ENCODE data around the gene NPFFR1. TPM values are rescaled to one million over a fixed set of nuclear protein-coding genes. Genes with fewer than 3 reads are reported as not detected.

The NPFFR1 gene
- total RNA-seq, 4 donors from 2014 or later: 0.16 TPM; not detected in 3

GRCh38 chr10:70315815-70316214, 32.0 kb upstream of the NPFFR1 start:
- Histone ChIP-seq H3K36me3 (no peaks in the 10 kb centered on the region), H3K27ac (no peak overlapping the region), H3K9me3 (no peaks in the 10 kb centered on the region), H3K4me3 (no peak overlapping the region), H3K4me1 (no peaks in the 10 kb centered on the region), H3K27me3 (no peaks in the 10 kb centered on the region)
- in situ Hi-C loops (cut with MboI; ENCODE audit: low pct_ligation_motif_present in 1 of 4, low pct_unique_long_range_greater_than_20kb in 1 of 4, low sequenced_read_pairs in 3 of 4): no loop called here
- intact Hi-C loops (cut with DNase I; ENCODE audit: low total_unique reads): no loop called here
- 95 to 99% methylated on average over 4 to 5 of the region's 5 CpGs for WGBS, 2 donors (ENCODE audit: low coverage in 1 of 2)
- no peak for DNase-seq
- no peak for TF ChIP-seq CTCF (IDR thresholded peaks at IDR 0.05)
- no peak for TF ChIP-seq POLR2AphosphoS5 (IDR thresholded peaks at IDR 0.05)
- no peak for TF ChIP-seq EP300 (IDR thresholded peaks at IDR 0.05; ENCODE audit: low read depth)
- TF ChIP-seq POLR2A (IDR thresholded peaks at IDR 0.05): no peak

GRCh38 chr10:70315276-70315675, 31.5 kb upstream of the NPFFR1 start:
- Histone ChIP-seq H3K4me3 (no peak overlapping the region), H3K36me3 (no peaks in the 10 kb centered on the region), H3K27ac (no peak overlapping the region), H3K9me3 (no peaks in the 10 kb centered on the region), H3K27me3 (no peaks in the 10 kb centered on the region), H3K4me1 (no peaks in the 10 kb centered on the region)
- DNase-seq: no peak
- in situ Hi-C loops (cut with MboI; ENCODE audit: low pct_ligation_motif_present in 1 of 4, low pct_unique_long_range_greater_than_20kb in 1 of 4, low sequenced_read_pairs in 3 of 4) (no loop called here), intact Hi-C loops (cut with DNase I; ENCODE audit: low total_unique reads) (no loop called here)
- 47 to 70% methylated on average over 2 of the region's 2 CpGs for WGBS, 2 donors (ENCODE audit: low coverage in 1 of 2)
- TF ChIP-seq POLR2A (IDR thresholded peaks at IDR 0.05): no peak
- no peak for TF ChIP-seq POLR2AphosphoS5 (IDR thresholded peaks at IDR 0.05)
- TF ChIP-seq CTCF (IDR thresholded peaks at IDR 0.05): no peak
- TF ChIP-seq EP300 (IDR thresholded peaks at IDR 0.05; ENCODE audit: low read depth): no peak

GRCh38 chr10:70312972-70313371, 29.2 kb upstream of the NPFFR1 start:
- Histone ChIP-seq H3K27me3 (no peaks in the 10 kb centered on the region), H3K4me3 (no peak overlapping the region), H3K27ac (no peak overlapping the region), H3K4me1 (no peaks in the 10 kb centered on the region), H3K9me3 (no peaks in the 10 kb centered on the region), H3K36me3 (no peaks in the 10 kb centered on the region)
- DNase-seq: no peak
- WGBS, 2 donors (ENCODE audit: low coverage in 1 of 2): 54 to 78% methylated on average over 4 of the region's 4 CpGs
- TF ChIP-seq EP300 (IDR thresholded peaks at IDR 0.05; ENCODE audit: low read depth): no peak
- no peak for TF ChIP-seq CTCF (IDR thresholded peaks at IDR 0.05)
- TF ChIP-seq POLR2A (IDR thresholded peaks at IDR 0.05): no peak
- TF ChIP-seq POLR2AphosphoS5 (IDR thresholded peaks at IDR 0.05): no peak
- intact Hi-C loops (cut with DNase I; ENCODE audit: low total_unique reads) (no loop called here), in situ Hi-C loops (cut with MboI; ENCODE audit: low pct_ligation_motif_present in 1 of 4, low pct_unique_long_range_greater_than_20kb in 1 of 4, low sequenced_read_pairs in 3 of 4) (no loop called here)

GRCh38 chr10:70312249-70312648, 28.4 kb upstream of the NPFFR1 start:
- Histone ChIP-seq H3K27me3 (no peaks in the 10 kb centered on the region), H3K36me3 (no peaks in the 10 kb centered on the region), H3K9me3 (no peaks in the 10 kb centered on the region), H3K4me3 (no peak overlapping the region), H3K4me1 (no peaks in the 10 kb centered on the region), H3K27ac (no peak overlapping the region)
- intact Hi-C loops (cut with DNase I; ENCODE audit: low total_unique reads): no loop called here
- in situ Hi-C loops (cut with MboI; ENCODE audit: low pct_ligation_motif_present in 1 of 4, low pct_unique_long_range_greater_than_20kb in 1 of 4, low sequenced_read_pairs in 3 of 4): no loop called here
- WGBS, 2 donors (ENCODE audit: low coverage in 1 of 2): 80 to 86% methylated on average over 1 to 5 of the region's 5 CpGs
- TF ChIP-seq POLR2A (IDR thresholded peaks at IDR 0.05): no peak
- no peak for TF ChIP-seq POLR2AphosphoS5 (IDR thresholded peaks at IDR 0.05)
- no peak for TF ChIP-seq EP300 (IDR thresholded peaks at IDR 0.05; ENCODE audit: low read depth)
- no peak for TF ChIP-seq CTCF (IDR thresholded peaks at IDR 0.05)
- DNase-seq: no peak

Data from transverse colon (tissue), 4 donors.